HG03457 (cell line): ENCODE measurements around the gene SLC51B.
"Not testable (repeated sequence)": the region's sequence is repeated elsewhere in the genome, so short reads cannot be mapped to it uniquely, and the experiment has no call there.

ENCODE experiments used
- ATAC-seq: cut with Tn5 transposase; IDR thresholded peaks from one replicate; pipeline ENCODE4 v1.9.1; 2021; ENCODE audit warnings: moderate number of reproducible peaks; ENCODE audit not compliant: unreplicated experiment

SLC51B gene

GRCh38 chr15:65040461-65040860, 4.7 kb upstream of the SLC51B start:
- ATAC-seq = no peak

- ATAC-seq = no peak
Observed at GRCh38 chr15:65041787-65042186, 3.4 kb upstream of the SLC51B start.

- no peak for ATAC-seq
Observed at GRCh38 chr15:65042776-65043327, 2.3 kb upstream of the SLC51B start.

GRCh38 chr15:65044218-65044617, 969 bp upstream of the SLC51B start:
- ATAC-seq = not testable (repeated sequence)

- no peak for ATAC-seq
Observed at GRCh38 chr15:65048241-65048640, 3.1 kb downstream of the SLC51B start.

GRCh38 chr15:65049418-65049840, 4.2 kb downstream of the SLC51B start:
- peak; percentile 77 for ATAC-seq

- no peak for ATAC-seq
Observed at GRCh38 chr15:65050270-65050669, 5.1 kb downstream of the SLC51B start.

- ATAC-seq = no peak
Observed at GRCh38 chr15:65051266-65051665, 6.1 kb downstream of the SLC51B start.

GRCh38 chr15:65052956-65053355, 7.8 kb downstream of the SLC51B start:
- no peak for ATAC-seq

- ATAC-seq = no peak
Observed at GRCh38 chr15:65054333-65055200, 9.4 kb downstream of the SLC51B start.

- ATAC-seq = no peak
Observed at GRCh38 chr15:65055201-65055870, 10.1 kb downstream of the SLC51B start.

- no peak for ATAC-seq
Observed at GRCh38 chr15:65056106-65056505, 10.9 kb downstream of the SLC51B start.

- no peak for ATAC-seq
Observed at GRCh38 chr15:65056868-65057548, 11.8 kb downstream of the SLC51B start.

- ATAC-seq = no peak
Observed at GRCh38 chr15:65057549-65057940, 12.4 kb downstream of the SLC51B start.

- no peak for ATAC-seq
Observed at GRCh38 chr15:65058394-65059368, 13.5 kb downstream of the SLC51B start.

- no peak for ATAC-seq
Observed at GRCh38 chr15:65059369-65059750, 14.2 kb downstream of the SLC51B start.

- ATAC-seq = no peak
Observed at GRCh38 chr15:65059931-65060596, 14.9 kb downstream of the SLC51B start.

GRCh38 chr15:65060641-65061397, 15.6 kb downstream of the SLC51B start:
- ATAC-seq = no peak

GRCh38 chr15:65062061-65062460, 16.9 kb downstream of the SLC51B start:
- ATAC-seq = no peak
